K562 (cell line): ENCODE data around the gene ZNF276. TPM values are rescaled to one million over a fixed set of nuclear protein-coding genes. Genes with fewer than 3 reads are reported as not detected.
A peak's percentile ranks its signal among the peaks of the same experiment; 100 is the strongest.

ENCODE experiments used
- ATAC-seq: fragments of 200-7000 bp; cut with Tn5 transposase; 3 replicates; pipeline ENCODE4 v1.9.1; 2020; ENCODE audit warnings: moderate library complexity
- BruUV-seq: library from RNA; stranded (reverse); fragments of 400-500 nt; replicated peaks from 2 replicates; lab custom pipeline; 2021; lab: Mats Ljungman, UMichigan
- CTCF ChIA-PET: fragments of 300-600 bp; formaldehyde crosslinking; extraction: SDS; loops from one replicate; lab custom pipeline; 2021; ENCODE audit warnings: low intra/inter-chr PET ratio; lab: Yijun Ruan, JAX
- POLR2A ChIA-PET: fragments of 300-600, 350-650 bp; sonication (Branson Sonifier 250); formaldehyde crosslinking; extraction: SDS; loops from one replicate; lab custom pipeline; 2021; ENCODE audit warnings: antibody characterized with exemption, inconsistent platforms; lab: Yijun Ruan, JAX
- DNase-seq, 4 experiments: peaks; one replicate each; pipeline versions ENCODE4 v3.0.0 to v3.0.0-alpha.2; 2011 to 2018; ENCODE audit warnings: low spot score in 3 of 4, mixed read lengths in 3 of 4; ENCODE audit errors: extremely low read depth in 1 of 4
- FAIRE-seq: peaks from 2 replicates; lab custom pipeline; 2011; peaks lifted over from hg19 to GRCh38; lab: Jason Lieb, UNC
- H2AFZ ChIP-seq: 2 replicates; pipeline ENCODE4 v1.6.0; 2011; ENCODE audit warnings: low read depth, low read length, control low read depth, inconsistent platforms
- H3K27ac ChIP-seq: fragments of 200-600 bp; 3 replicates; pipeline ENCODE4 v1.8.0; 2011; ENCODE audit warnings: low read depth, mild to moderate bottlenecking, control low read depth, inconsistent platforms, low read length, moderate library complexity, mixed read lengths; ENCODE audit errors: extremely low read depth
- H3K27me3 ChIP-seq, 2 experiments: fragments of 300-600 bp in 1 of 2; 2 replicates in 1 of 2; 3 replicates in 1 of 2; pipeline versions ENCODE4 v1.6.0 to v1.8.0; 2011; ENCODE audit warnings: inconsistent platforms in 2 of 2, low read length in 2 of 2, mild to moderate bottlenecking in 1 of 2, mixed read lengths in 1 of 2, moderate library complexity in 1 of 2; ENCODE audit not compliant: control insufficient read depth in 2 of 2, insufficient read depth in 2 of 2
- H3K36me3 ChIP-seq: fragments of 300-600 bp; 3 replicates; pipeline ENCODE4 v1.8.0; 2011; ENCODE audit warnings: mild to moderate bottlenecking, low read length, inconsistent platforms; ENCODE audit not compliant: control insufficient read depth, insufficient read depth
- H3K4me1 ChIP-seq, 2 experiments: fragments of 200-600 bp in 1 of 2; replicated peaks in 1 of 2; 2 replicates in 1 of 2; 3 replicates in 1 of 2; pipeline versions ENCODE4 v1.5.1 to v1.8.0; 2011; ENCODE audit warnings: inconsistent platforms in 2 of 2, low read length in 2 of 2, mild to moderate bottlenecking in 1 of 2, mixed read lengths in 1 of 2, moderate library complexity in 1 of 2; ENCODE audit not compliant: control insufficient read depth in 2 of 2, insufficient read depth in 2 of 2
- H3K4me2 ChIP-seq: 2 replicates; pipeline ENCODE4 v1.6.1; 2011; ENCODE audit warnings: low read length, control low read depth, inconsistent platforms, mixed read lengths; ENCODE audit not compliant: insufficient read depth
- H3K4me3 ChIP-seq: fragments of 200-600 bp; sonication (generic), shearing (Covaris generic); 2 replicates; pipeline ENCODE4 v1.5.1; 2016; ENCODE audit warnings: control low read depth, inconsistent platforms
- H3K79me2 ChIP-seq: fragments of 200-600 bp; 3 replicates; pipeline ENCODE4 v1.8.0; 2011; ENCODE audit warnings: low read length, inconsistent platforms; ENCODE audit not compliant: control insufficient read depth, insufficient read depth
- H3K9ac ChIP-seq, 2 experiments: 2 replicates each; pipeline versions ENCODE4 v1.6.0 to v1.6.1; 2011; ENCODE audit warnings: low read depth in 2 of 2, low read length in 2 of 2, control low read depth in 1 of 2, inconsistent platforms in 1 of 2, mild to moderate bottlenecking in 1 of 2, mixed read lengths in 1 of 2; ENCODE audit not compliant: insufficient read depth in 1 of 2
- H3K9me1 ChIP-seq: one replicate; pipeline ENCODE4 v1.6.0; 2011; ENCODE audit warnings: inconsistent platforms, mild to moderate bottlenecking, low read length, moderate library complexity; ENCODE audit not compliant: control insufficient read depth, insufficient read depth
- H3K9me3 ChIP-seq: replicated peaks from 2 replicates; pipeline ENCODE4 v1.5.1; 2011; ENCODE audit warnings: low read depth, low read length, inconsistent platforms; ENCODE audit not compliant: control insufficient read depth, insufficient read depth
- H4K20me1 ChIP-seq: replicated peaks from 2 replicates; pipeline ENCODE4 v1.6.1; 2011; ENCODE audit warnings: low read length, inconsistent platforms, mixed read lengths; ENCODE audit not compliant: control insufficient read depth, insufficient read depth
- ARID1B ChIP-seq: fragments of 450-650 bp; IDR thresholded peaks from 2 replicates; pipeline ENCODE4 v1.6.1; 2016; ENCODE audit warnings: antibody characterized with exemption, mild to moderate bottlenecking, inconsistent platforms
- BHLHE40 ChIP-seq: IDR thresholded peaks from 2 replicates; pipeline ENCODE4 v1.6.1; 2011; ENCODE audit warnings: low read length, improper control_type of control experiment
- CXXC5 ChIP-seq: fragments of 250-450 bp; sonication (Bioruptor Pico); IDR thresholded peaks from 2 replicates; pipeline ENCODE4 v1.8.0; 2022; ENCODE audit warnings: inconsistent platforms, mild to moderate bottlenecking, moderate library complexity
- ESRRA ChIP-seq: fragments of 450-650 bp; IDR thresholded peaks from 2 replicates; pipeline ENCODE4 v1.6.1; 2014; ENCODE audit warnings: low read depth, mild to moderate bottlenecking, moderate library complexity, borderline replicate concordance
- FIP1L1 ChIP-seq: fragments of 200-400 bp; formaldehyde crosslinking; IDR thresholded peaks from 2 replicates; pipeline ENCODE4 v1.6.1; 2018; ENCODE audit warnings: mild to moderate bottlenecking, low read depth, low read length; ENCODE audit not compliant: poor library complexity, severe bottlenecking
- HDAC8 ChIP-seq: fragments of 450-650 bp; IDR thresholded peaks from 2 replicates; pipeline ENCODE4 v1.6.1; 2016; ENCODE audit warnings: mild to moderate bottlenecking, missing genetic modification characterization, moderate library complexity, missing compliant biosample characterization
- MECOM ChIP-seq: fragments of 250-450 bp; sonication (Bioruptor Pico); IDR thresholded peaks from 2 replicates; pipeline ENCODE4 v1.8.0; 2022; ENCODE audit warnings: inconsistent platforms
- NFIC ChIP-seq: fragments of 450-650 bp; IDR thresholded peaks from 2 replicates; pipeline ENCODE4 v1.6.1; 2017; ENCODE audit warnings: mild to moderate bottlenecking, inconsistent platforms
- NFXL1 ChIP-seq: fragments of 450-650 bp; formaldehyde crosslinking; IDR thresholded peaks from 2 replicates; pipeline ENCODE4 v1.4.0; 2021; ENCODE audit warnings: mild to moderate bottlenecking
- POLR2A ChIP-seq: fragments of 450-650 bp; conservative IDR thresholded peaks from 2 replicates; pipeline ENCODE4 v1.6.1; 2016
- PRMT5 ChIP-seq: sonication (generic); formaldehyde crosslinking; IDR thresholded peaks from 2 replicates; pipeline ENCODE4 v1.5.0; 2020; ENCODE audit warnings: missing genetic modification reagents
- PTRF ChIP-seq: fragments of 450-650 bp; IDR thresholded peaks from 2 replicates; pipeline ENCODE4 v1.6.1; 2016; ENCODE audit warnings: mild to moderate bottlenecking, missing genetic modification characterization, missing compliant biosample characterization
- RBFOX2 ChIP-seq: fragments of 200-400 bp; formaldehyde crosslinking; IDR thresholded peaks from 2 replicates; pipeline ENCODE4 v1.6.1; 2017; ENCODE audit warnings: low read depth, mild to moderate bottlenecking, low read length, moderate library complexity
- RBM15 ChIP-seq: fragments of 200-400 bp; formaldehyde crosslinking; IDR thresholded peaks from 2 replicates; pipeline ENCODE4 v1.6.1; 2018; ENCODE audit warnings: mild to moderate bottlenecking, low read length, moderate library complexity; ENCODE audit not compliant: insufficient read depth
- RBM22 ChIP-seq: fragments of 200-400 bp; formaldehyde crosslinking; IDR thresholded peaks from 2 replicates; pipeline ENCODE4 v1.6.1; 2018; ENCODE audit warnings: low read length, low read depth; ENCODE audit not compliant: poor library complexity, severe bottlenecking
- TAF15 ChIP-seq: fragments of 200-400 bp; formaldehyde crosslinking; IDR thresholded peaks from 2 replicates; pipeline ENCODE4 v1.6.1; 2017; ENCODE audit warnings: mild to moderate bottlenecking, low read depth, low read length, moderate library complexity
- TFE3 ChIP-seq: fragments of 450-650 bp; formaldehyde crosslinking; IDR thresholded peaks from 2 replicates; pipeline ENCODE4 v1.4.0; 2020; ENCODE audit warnings: mild to moderate bottlenecking, mixed read lengths
- XRCC4 ChIP-seq: IDR thresholded peaks from one replicate; pipeline ENCODE4 v1.6.1; 2011; ENCODE audit not compliant: insufficient read depth, insufficient read length; ENCODE audit errors: extremely low read depth
- ZBTB49 ChIP-seq: sonication (generic); formaldehyde crosslinking; IDR thresholded peaks from 2 replicates; pipeline ENCODE4 v1.8.0; 2022; ENCODE audit warnings: missing genetic modification reagents, mild to moderate bottlenecking, borderline replicate concordance
- WGBS: fragments of 100-300 bp; shearing (Covaris generic); methylation state at CpG from one replicate; pipeline ENCODE4 v1.1.6; 2016; ENCODE audit warnings: low coverage, mixed read lengths; ENCODE audit not compliant: insufficient coverage; ENCODE audit errors: missing lambda C conversion rate; 5-methylcytosine and 5-hydroxymethylcytosine counted together
- in situ Hi-C: fragments of 300-500 bp; cut with MboI; formaldehyde crosslinking; loops from 4 replicates; pipeline ENCODE4 v1.15.0; 2018; ENCODE audit warnings: inconsistent platforms, mixed read lengths
- intact Hi-C: fragments of 100-400 bp; cut with micrococcal nuclease; formaldehyde crosslinking; loops from 2 replicates; pipeline ENCODE4 v1.14.2; 2022
- polyA plus RNA-seq, 8 experiments: library from polyadenylated mRNA; depleted of rRNA in 4 of 8; stranded (reverse) in 5 of 8; unstranded in 3 of 8; fragments of >200 nt; fragmentation: Nextera tagmentation in 2 of 8; fragmentation: Illumina TruSeq in 1 of 8; extraction: Ambion mirVana in 2 of 8; extraction: Trizol in 1 of 8; gene quantifications; 2 replicates each; pipeline versions ENCODE4 v1.2.1 to v1.2.3, GENCODE V29; 2011 to 2014; ENCODE audit warnings: inconsistent platforms in 1 of 8, missing spikeins in 1 of 8
- total RNA-seq, 7 experiments: library from RNA; depleted of rRNA in 6 of 7; stranded (reverse); fragments of >200 nt in 6 of 7; fragmentation: Illumina TruSeq in 2 of 7; extraction: Trizol in 2 of 7; gene quantifications; 2 replicates each; pipeline versions ENCODE4 v1.2.1 to v1.2.3, GENCODE V29; 2011 to 2021; ENCODE audit warnings: low replicate concordance in 1 of 7

The ZNF276 gene
- total and polyA plus RNA-seq, 9 of the 15 experiments (the other 6 are each of a cell fraction or from before 2014, with no cell fraction given) = 0.49 to 43.9 (median 15.8) TPM

GRCh38 chr16:89723279-89724250, 2.2 kb downstream of the ZNF276 start:
- no peak for ATAC-seq
- Histone ChIP-seq H4K20me1 (peaks cover 25% of the 10 kb centered on the region), H3K79me2 (peaks cover 43% of the 10 kb centered on the region), H3K9ac (peak overlapping the region in 1 of 2 experiments; percentile 93; a peak in 2 of 4 replicates), H3K4me1 (peaks cover 28 to 51% of the 10 kb centered on the region in 2 experiments), H3K9me3 (no peaks in the 10 kb centered on the region), H2AFZ (no peak overlapping the region), H3K27me3 (no peaks in the 10 kb centered on the region), H3K4me2 (no peak overlapping the region), H3K27ac (no peak overlapping the region), H3K36me3 (peaks cover 57% of the 10 kb centered on the region), H3K4me3 (peak overlapping the region; percentile 98; the same call in 1 of the 2 replicates), H3K9me1 (peaks cover 11% of the 10 kb centered on the region)
- no peak for FAIRE-seq
- no peak for DNase-seq
- intact Hi-C loops (no loop called here), in situ Hi-C loops (no loop called here)
- POLR2A ChIA-PET = interaction anchor here (0.7 to 4.8 kb wide), 9 partner anchors 9 to 136 kb away, joined by 3 to 37 read pairs (median 3); no protein-coding TSS in a partner anchor
- no TSS peak for BruUV-seq
- CTCF ChIA-PET = no interaction called here
- 94% methylated on average over 21 of the region's 30 CpGs for WGBS
- peak; percentile 26 for TF ChIP-seq POLR2A
- TF ChIP-seq PTRF (tag) = no peak
- no peak for TF ChIP-seq CXXC5
- no peak for TF ChIP-seq TFE3 (CRISPR knock-in tag)
- TF ChIP-seq FIP1L1 = peak; percentile 44
- no peak for TF ChIP-seq MECOM
- TF ChIP-seq ESRRA = no peak
- no peak for TF ChIP-seq NFXL1
- peak; percentile 91 for TF ChIP-seq NFIC
- no peak for TF ChIP-seq ARID1B
- peak; percentile 65 for TF ChIP-seq RBM22
- TF ChIP-seq PRMT5 = no peak
- TF ChIP-seq BHLHE40 = no peak
- no peak for TF ChIP-seq ZBTB49 (CRISPR knock-in tag)
- no peak for TF ChIP-seq XRCC4
- TF ChIP-seq TAF15 = 0 out of 2 replicates have a peak, but pooled peaks have one; percentile 33
- TF ChIP-seq RBM15 = no peak
- peak; percentile 53 for TF ChIP-seq RBFOX2
- no peak for TF ChIP-seq HDAC8 (tag)
